Activated T-cell treated with anti-CD3 and anti-CD28 coated beads, Interleukin-2, amount 50 U/mL, for 4 hours (primary cell): ENCODE measurements around the gene MTHFD2. TPM values are rescaled to one million over a fixed set of nuclear protein-coding genes. Genes with fewer than 3 reads are reported as not detected.
"Not testable (repeated sequence)": the region's sequence is repeated elsewhere in the genome, so short reads cannot be mapped to it uniquely, and the experiment has no call there.

ENCODE experiments used
- ATAC-seq, 2 donors: fragments of 200-7000 bp; cut with Tn5 transposase; one replicate each; pipeline ENCODE4 v1.10.0; 2021
- DNase-seq: peaks from one replicate; pipeline ENCODE4 v3.0.0-alpha.2; 2020
- H3K27me3 Mint-ChIP-seq: one replicate; pipeline ENCODE4 v1.8.0; 2021; ENCODE audit warnings: low read depth, mixed read lengths
- H3K36me3 Mint-ChIP-seq: one replicate; pipeline ENCODE4 v1.8.0; 2022; ENCODE audit warnings: mixed read lengths; ENCODE audit not compliant: insufficient read depth
- H3K4me1 Mint-ChIP-seq: one replicate; pipeline ENCODE4 v1.8.0; 2021; ENCODE audit warnings: low read depth, mixed read lengths
- H3K4me3 Mint-ChIP-seq: one replicate; pipeline ENCODE4 v1.8.0; 2021; ENCODE audit warnings: mild to moderate bottlenecking, moderate library complexity, mixed read lengths
- H3K9me3 Mint-ChIP-seq: one replicate; pipeline ENCODE4 v1.8.0; 2021; ENCODE audit warnings: mixed read lengths
- total RNA-seq, 3 donors: library from RNA; stranded (reverse); gene quantifications; one replicate each; pipeline ENCODE4 v1.2.1, GENCODE V29; 2021

MTHFD2 gene
- total RNA-seq, 3 donors from 2014 or later, result 408 to 545 (median 430) TPM

DNA sequence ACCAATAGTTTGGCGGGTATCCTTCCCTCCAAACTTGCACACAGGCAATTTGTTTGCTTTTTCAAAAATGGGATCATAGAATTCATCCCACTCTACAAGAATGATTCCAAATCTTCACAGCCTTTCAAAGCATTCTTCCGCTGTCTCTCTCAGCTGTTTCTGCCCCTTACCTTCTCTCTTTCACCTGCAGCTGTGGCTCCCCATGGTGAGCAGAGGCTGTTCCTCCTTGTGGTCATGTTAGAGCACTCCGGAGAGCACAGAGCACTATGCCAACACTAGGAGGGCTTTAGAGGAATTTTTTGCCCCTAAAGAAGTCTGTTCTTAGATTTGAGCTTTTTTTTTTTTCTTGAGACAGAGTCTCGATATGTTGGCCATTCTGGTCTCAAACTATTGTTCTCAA, 30.4 kb downstream of the MTHFD2 start:
- Mint-ChIP-seq H3K27me3 (no peaks in the 10 kb centered on the region), H3K9me3 (no peaks in the 10 kb centered on the region), H3K4me1 (no peaks in the 10 kb centered on the region), H3K36me3 (peaks cover under 1% of the 10 kb centered on the region), H3K4me3 (no peak overlapping the region)
- no peak for DNase-seq
- no peak for ATAC-seq

DNA sequence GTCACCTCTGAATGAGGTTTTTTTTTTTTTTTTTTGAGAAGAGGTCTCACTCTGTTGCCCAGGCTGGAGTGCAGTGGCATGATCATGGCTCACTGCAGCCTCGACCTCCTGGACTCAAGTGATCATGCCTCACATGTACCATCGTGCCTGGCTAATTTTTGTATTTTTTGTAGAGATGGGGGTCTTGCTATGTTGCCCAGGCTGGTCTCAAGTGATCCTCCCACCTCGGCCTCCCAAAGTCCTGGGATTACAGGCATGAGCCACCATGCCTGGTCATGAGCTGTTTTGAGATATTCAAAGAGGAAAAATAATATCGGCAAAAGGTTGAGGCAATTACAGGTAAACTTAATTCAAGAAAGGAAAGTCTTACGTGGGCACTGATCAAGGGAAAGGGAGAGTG, 31.4 kb downstream of the MTHFD2 start:
- H3K4me1 Mint-ChIP-seq, H3K4me3 Mint-ChIP-seq, ATAC-seq, H3K9me3 Mint-ChIP-seq, H3K27me3 Mint-ChIP-seq, DNase-seq, H3K36me3 Mint-ChIP-seq: not testable (repeated sequence)

DNA sequence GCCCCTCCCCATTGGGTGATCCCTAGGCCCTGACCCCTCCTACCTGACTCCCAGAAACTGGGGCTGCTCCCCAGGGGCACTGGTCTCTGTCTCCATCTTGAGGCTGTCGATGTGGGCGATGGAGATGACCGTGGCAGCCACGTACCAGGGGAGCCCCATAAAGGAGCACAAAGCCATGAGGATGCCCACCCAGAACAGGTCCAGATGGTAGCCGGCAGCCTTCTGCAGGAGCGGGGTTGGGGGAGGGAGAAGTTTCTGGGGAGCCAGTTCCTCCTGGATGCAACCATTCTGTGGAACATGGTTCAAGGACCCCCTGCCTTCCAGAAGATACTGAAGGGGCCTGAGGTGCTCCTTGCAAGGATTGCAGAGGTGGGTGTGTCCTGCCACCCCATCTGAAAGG, 34.0 kb downstream of the MTHFD2 start:
- H3K36me3 Mint-ChIP-seq, result peaks cover 9% of the 10 kb centered on the region
- ATAC-seq (no peak), DNase-seq (no peak)
- no peaks in the 10 kb centered on the region for H3K4me1 Mint-ChIP-seq
- H3K4me3 Mint-ChIP-seq, result no peak overlapping the region
- H3K27me3 Mint-ChIP-seq, result no peaks in the 10 kb centered on the region
- no peaks in the 10 kb centered on the region for H3K9me3 Mint-ChIP-seq

DNA sequence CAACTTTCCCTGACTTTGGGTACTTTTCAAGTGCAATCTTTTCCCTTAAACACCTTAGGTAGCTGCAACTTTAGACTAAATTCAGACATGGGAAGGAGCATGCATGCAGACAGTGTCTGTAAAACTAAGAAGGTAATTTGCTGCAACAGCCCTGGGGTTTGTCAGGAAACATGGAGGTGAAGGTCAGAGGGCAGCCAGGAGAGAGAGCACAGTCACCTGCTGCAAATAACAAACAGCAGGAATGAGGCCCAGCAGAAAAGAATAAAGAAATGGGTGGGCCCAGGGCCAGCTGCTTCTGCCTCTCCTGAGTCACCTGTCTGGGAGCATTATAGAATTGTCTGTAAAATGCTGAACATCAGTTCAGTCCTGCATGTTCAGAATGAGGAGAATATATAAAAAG, 35.2 kb downstream of the MTHFD2 start:
- no peak for DNase-seq
- Mint-ChIP-seq H3K9me3 (no peaks in the 10 kb centered on the region), H3K36me3 (peaks cover 10% of the 10 kb centered on the region), H3K4me3 (no peak overlapping the region), H3K27me3 (no peaks in the 10 kb centered on the region), H3K4me1 (no peaks in the 10 kb centered on the region)
- ATAC-seq, result no peak

DNA sequence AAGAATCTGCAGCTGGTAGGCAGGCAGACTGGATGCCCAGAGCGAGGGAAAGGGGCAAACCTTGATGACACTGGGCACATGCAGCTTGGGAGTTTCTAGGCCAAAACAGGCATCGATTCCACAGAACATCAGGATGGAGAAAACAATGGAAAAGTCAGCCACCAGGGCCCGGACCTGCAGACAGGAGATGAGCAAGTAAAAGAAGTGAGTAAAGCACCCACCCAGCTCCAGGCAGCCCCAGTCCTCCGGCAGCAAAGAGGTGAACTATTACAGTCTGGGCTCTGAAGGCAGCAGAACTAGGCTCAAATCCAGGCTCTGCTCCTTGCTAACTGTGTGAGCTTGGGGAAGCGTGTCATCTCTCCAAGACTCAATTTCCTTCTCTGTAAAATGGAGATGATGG, 36.6 kb downstream of the MTHFD2 start:
- no peak for ATAC-seq
- H3K9me3 Mint-ChIP-seq, result no peaks in the 10 kb centered on the region
- no peak for DNase-seq
- H3K4me1 Mint-ChIP-seq, result no peaks in the 10 kb centered on the region
- peaks cover 13% of the 10 kb centered on the region for H3K36me3 Mint-ChIP-seq
- H3K4me3 Mint-ChIP-seq, result no peak overlapping the region
- no peaks in the 10 kb centered on the region for H3K27me3 Mint-ChIP-seq

DNA sequence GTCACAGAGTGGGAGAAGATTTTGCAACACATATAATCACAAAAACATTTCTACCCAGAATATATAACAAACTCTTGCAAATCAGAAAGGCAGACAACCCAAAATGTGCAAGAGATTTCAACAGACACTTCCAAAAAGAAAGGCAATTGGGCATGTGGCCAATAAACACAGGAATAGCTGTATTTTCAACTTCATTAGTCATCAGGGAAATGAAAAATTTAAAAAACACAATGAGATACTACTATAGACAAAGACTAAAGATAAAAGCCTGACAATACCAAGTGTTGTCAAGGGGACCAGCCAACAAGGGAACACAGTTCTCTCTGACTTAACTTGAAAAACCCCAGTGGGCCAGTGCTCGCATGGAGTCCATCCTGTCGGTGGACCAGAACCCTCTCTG, 40.5 kb downstream of the MTHFD2 start:
- DNase-seq (no peak), ATAC-seq (no peak)
- Mint-ChIP-seq H3K27me3 (no peaks in the 10 kb centered on the region), H3K4me3 (no peak overlapping the region), H3K9me3 (no peaks in the 10 kb centered on the region), H3K36me3 (peaks cover 13% of the 10 kb centered on the region), H3K4me1 (no peaks in the 10 kb centered on the region)

DNA sequence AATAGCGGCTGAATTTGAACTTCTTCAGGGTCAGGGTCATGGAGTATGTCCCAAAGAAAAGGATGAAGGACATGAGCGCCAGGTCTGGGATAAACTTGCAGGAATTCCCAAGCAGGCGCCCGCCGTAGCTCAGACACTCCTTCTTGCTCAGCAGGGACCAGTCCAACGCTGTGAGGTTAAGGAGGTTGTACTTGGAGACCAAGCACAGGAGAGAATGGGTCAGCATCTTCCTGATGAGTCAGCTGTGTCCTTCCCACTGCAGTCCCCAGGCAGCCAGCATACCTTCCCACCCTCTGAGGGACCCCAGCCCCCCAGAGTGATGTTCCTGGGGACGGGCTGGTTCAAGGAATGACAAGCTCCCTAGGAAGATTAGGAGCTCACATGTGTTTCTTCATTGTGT, 40.9 kb downstream of the MTHFD2 start:
- Mint-ChIP-seq H3K4me1 (no peaks in the 10 kb centered on the region), H3K27me3 (no peaks in the 10 kb centered on the region), H3K36me3 (peaks cover 12% of the 10 kb centered on the region), H3K4me3 (no peak overlapping the region), H3K9me3 (no peaks in the 10 kb centered on the region)
- DNase-seq (no peak), ATAC-seq (no peak)

DNA sequence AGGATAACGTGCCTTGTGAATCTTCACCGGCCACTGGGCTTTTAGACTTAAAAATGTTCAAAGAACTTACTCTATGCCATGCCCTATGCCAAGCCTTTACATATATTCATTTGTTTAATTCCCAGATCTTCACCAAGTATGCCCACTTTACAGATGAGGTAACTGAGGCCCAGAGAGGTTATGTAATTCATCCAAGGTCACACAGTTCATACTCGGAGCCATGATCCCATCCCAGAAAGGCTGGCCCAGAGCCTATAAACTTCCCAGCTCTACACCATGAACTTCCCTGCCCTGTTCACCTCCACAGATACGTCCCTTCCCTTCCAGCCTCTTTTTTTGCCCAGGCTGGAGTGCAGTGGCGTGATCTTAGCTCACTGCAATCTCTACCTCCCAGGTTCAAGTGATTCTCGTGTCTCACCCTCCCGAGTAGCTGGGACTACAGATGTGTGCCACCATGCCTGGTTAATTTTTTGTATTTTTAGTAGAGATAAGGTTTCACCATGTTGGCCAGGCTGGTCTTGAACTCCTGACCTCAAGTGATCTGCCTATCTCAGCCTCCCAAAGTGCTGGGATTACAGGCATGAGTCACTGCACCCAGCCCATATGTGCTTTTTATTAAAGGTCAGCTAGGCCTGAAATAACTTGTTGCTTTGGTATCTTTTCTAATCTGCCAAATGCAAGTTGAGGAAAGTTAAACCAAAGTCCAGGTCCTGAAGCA, 44.1 kb downstream of the MTHFD2 start:
- no peak for DNase-seq
- Mint-ChIP-seq H3K4me1 (no peaks in the 10 kb centered on the region), H3K4me3 (no peak overlapping the region), H3K9me3 (no peaks in the 10 kb centered on the region), H3K27me3 (no peaks in the 10 kb centered on the region), H3K36me3 (peaks cover 6% of the 10 kb centered on the region)
- no peak for ATAC-seq

DNA sequence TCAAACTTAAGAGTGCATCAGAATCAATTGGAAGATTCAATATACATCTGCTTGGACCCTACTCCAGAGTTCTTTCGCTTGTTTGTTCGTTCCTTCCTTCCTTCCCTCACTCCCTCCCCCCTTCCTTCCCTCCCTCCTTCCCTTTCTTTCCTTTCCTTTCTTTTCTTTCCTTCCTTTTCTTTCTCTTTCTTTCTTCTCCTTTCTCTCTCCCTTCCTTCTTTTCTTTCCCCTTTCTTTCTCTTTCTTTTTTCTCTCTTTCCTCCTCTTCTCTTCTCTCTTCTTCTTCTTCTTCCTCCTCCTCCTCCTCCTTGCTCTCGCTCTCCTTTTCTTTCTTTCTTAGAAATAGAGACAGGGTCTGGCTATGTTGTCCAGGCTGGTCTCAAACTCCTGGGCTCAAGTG, 45.9 kb downstream of the MTHFD2 start:
- no peaks in the 10 kb centered on the region for H3K9me3 Mint-ChIP-seq
- no peaks in the 10 kb centered on the region for H3K4me1 Mint-ChIP-seq
- H3K36me3 Mint-ChIP-seq, result peaks cover 2% of the 10 kb centered on the region
- ATAC-seq (no peak), DNase-seq (no peak)
- no peaks in the 10 kb centered on the region for H3K27me3 Mint-ChIP-seq
- H3K4me3 Mint-ChIP-seq, result no peak overlapping the region

DNA sequence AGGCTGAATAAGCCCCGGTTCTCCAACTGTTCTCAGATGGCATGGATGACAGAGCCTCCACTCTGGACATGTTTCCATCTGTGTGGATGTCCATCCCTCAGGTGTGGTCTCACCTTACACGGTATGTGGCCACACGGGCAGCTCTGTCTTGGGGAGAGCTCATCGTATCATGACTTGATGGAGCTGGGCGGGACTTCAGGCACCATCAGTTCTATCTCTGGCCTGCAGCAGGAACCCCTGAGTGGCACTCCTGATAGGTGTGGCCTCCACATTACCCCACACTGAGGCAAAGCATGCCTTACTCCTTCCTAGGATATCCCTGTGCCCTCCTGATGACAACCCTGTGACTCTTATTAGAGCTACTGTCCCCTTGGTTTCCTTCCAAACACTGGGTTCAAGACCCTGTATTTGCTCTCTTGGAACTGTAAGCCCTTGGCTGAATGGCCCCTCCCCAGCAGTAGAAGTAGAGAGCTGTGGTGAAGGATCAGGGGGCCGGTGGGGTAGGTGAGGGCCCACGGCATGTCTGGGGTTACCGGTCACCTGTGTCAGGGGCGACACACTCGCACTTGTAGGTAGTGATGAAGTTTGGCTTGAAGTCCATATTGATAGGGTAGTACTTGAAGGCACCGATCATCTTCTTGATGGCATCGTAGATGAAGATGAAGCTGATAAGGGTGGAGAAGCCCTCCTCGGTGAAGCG, 48.2 kb downstream of the MTHFD2 start:
- no peak for DNase-seq
- H3K4me1 Mint-ChIP-seq, result peaks cover 2% of the 10 kb centered on the region
- no peak overlapping the region for H3K4me3 Mint-ChIP-seq
- H3K36me3 Mint-ChIP-seq, result peaks cover 2% of the 10 kb centered on the region
- no peaks in the 10 kb centered on the region for H3K9me3 Mint-ChIP-seq
- no peaks in the 10 kb centered on the region for H3K27me3 Mint-ChIP-seq
- no peak for ATAC-seq

DNA sequence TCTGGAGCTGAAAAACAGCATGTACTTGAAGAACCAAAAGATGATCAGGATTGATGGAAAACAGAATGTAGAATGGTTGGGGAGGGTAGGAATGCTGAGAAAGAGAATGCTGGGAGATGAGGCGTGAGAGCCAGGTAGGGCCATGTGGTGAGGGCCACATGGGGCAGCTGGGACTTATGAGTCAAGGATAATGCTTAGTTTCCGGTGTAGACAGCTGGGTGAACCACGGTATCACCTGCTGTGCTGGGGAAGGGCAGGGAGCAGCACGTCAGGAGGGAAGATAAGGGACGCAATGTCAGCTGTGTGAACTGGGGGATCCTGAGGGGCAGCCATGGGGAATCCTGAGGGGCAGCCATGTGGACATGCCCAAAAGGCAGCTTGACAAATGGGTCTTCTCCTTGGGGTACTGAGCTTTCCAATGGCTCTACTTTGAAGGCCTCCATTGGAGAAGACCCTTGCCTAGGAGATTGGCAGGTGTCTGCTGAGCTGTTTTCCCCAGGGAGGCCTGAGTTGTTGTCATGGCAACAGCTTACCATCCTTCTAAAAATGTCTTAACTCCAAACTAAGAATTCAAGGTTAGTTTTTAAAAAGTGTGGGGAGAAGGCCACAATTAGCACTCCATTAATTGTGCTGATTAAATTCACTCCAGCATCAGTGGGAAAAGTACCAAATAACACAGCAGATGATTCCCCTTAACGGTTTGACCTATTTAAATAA, 51.1 kb downstream of the MTHFD2 start:
- no peak overlapping the region for H3K4me3 Mint-ChIP-seq
- peaks cover 7% of the 10 kb centered on the region for H3K36me3 Mint-ChIP-seq
- DNase-seq, result no peak
- H3K4me1 Mint-ChIP-seq, result peaks cover 2% of the 10 kb centered on the region
- no peak for ATAC-seq
- H3K27me3 Mint-ChIP-seq, result no peaks in the 10 kb centered on the region
- no peaks in the 10 kb centered on the region for H3K9me3 Mint-ChIP-seq

DNA sequence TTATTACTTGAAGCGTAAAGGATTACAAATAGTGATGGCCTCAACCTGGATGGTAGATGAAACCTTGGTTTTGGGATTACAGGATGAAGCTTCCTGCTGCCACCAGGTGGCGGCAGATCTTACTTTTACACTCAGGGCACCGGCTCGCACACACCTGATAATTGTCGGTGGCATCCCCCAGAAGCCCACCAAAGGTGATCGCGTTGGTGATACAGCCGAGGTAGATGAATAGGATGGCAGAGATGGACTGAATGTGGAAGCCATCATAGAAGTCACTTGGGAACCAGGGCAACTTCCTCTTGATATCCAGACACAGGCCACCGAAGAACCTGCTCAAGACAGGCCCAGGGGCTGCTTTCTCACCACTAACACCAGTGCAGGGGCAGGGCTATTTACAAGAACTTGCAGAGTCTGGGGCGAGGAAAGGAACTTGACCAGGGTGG, 51.8 kb downstream of the MTHFD2 start:
- Mint-ChIP-seq H3K36me3 (peaks cover 9% of the 10 kb centered on the region), H3K4me3 (no peak overlapping the region), H3K9me3 (no peaks in the 10 kb centered on the region), H3K4me1 (peaks cover 2% of the 10 kb centered on the region), H3K27me3 (no peaks in the 10 kb centered on the region)
- DNase-seq (peak; percentile 38), ATAC-seq (peak; percentile 65 to 71)

DNA sequence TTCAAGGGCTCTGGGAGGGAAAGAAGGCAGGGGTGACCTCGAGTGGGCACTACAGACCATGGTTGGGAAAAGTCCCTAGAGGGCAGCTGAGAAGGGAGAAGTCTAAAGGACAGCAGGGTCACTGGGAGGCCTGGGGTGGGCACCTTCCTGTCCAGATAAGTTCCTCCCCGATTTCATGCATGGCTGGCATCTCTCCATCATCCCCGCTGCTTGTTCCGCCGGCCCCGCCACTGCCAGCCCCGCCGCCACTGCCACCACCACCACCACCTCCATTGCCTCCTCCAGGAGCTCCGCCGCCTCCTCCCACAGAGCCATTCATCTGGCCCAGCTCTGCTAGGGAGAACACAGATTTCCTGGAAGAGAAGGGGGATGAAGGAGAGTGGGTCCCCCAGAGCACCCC, 53.6 kb downstream of the MTHFD2 start:
- DNase-seq (no peak), ATAC-seq (no peak)
- peaks cover 7% of the 10 kb centered on the region for H3K36me3 Mint-ChIP-seq
- H3K4me3 Mint-ChIP-seq, result no peak overlapping the region
- no peaks in the 10 kb centered on the region for H3K27me3 Mint-ChIP-seq
- peaks cover 2% of the 10 kb centered on the region for H3K4me1 Mint-ChIP-seq
- H3K9me3 Mint-ChIP-seq, result no peaks in the 10 kb centered on the region

DNA sequence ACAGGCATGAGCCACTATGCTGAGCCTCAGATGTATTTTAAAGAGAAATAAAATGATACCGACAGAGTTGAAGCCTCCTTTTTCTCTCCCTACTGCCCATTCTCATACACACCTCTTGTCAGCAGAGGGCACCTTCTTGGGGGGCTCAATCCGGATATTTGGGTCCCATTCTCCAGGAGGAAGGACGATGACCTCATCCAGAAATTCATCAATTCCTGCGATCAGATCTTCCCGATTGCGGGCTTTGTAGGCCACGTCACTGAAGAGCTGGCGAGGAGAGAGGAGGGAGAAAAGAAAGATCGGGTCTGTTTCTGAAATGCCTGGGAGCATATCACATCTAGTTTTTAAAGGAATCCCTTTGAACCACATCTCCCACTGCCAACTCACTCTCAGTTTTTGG, 54.4 kb downstream of the MTHFD2 start:
- peaks cover 7% of the 10 kb centered on the region for H3K36me3 Mint-ChIP-seq
- ATAC-seq, result no peak
- no peaks in the 10 kb centered on the region for H3K27me3 Mint-ChIP-seq
- H3K4me1 Mint-ChIP-seq, result peaks cover 2% of the 10 kb centered on the region
- H3K9me3 Mint-ChIP-seq, result no peaks in the 10 kb centered on the region
- DNase-seq, result no peak
- H3K4me3 Mint-ChIP-seq, result no peak overlapping the region
